KBM-7 (cell line): ENCODE results near the gene AHR.
A peak's percentile ranks its signal among the peaks of the same experiment; 100 is the strongest.
"Not testable (repeated sequence)": the region's sequence is repeated elsewhere in the genome, so short reads cannot be mapped to it uniquely, and the experiment has no call there.

ENCODE experiments used
- DNase-seq: peaks from one replicate; pipeline ENCODE4 v3.0.0-alpha.2; 2015
- in situ Hi-C: fragments of 300-500 bp; cut with MboI; formaldehyde crosslinking; loops from 2 replicates; pipeline ENCODE4 v1.14.3; 2020; ENCODE audit warnings: low sequenced_read_pairs, low pct_unique_long_range_greater_than_20kb, mixed read lengths

The AHR gene

GRCh38 chr7:17367502-17367901 is 69.0 kb downstream of the AHR start:
- no peak for DNase-seq
- in situ Hi-C loops = no loop called here

GRCh38 chr7:17368856-17369524 is 70.5 kb downstream of the AHR start:
- in situ Hi-C loops = no loop called here
- no peak for DNase-seq

DNA sequence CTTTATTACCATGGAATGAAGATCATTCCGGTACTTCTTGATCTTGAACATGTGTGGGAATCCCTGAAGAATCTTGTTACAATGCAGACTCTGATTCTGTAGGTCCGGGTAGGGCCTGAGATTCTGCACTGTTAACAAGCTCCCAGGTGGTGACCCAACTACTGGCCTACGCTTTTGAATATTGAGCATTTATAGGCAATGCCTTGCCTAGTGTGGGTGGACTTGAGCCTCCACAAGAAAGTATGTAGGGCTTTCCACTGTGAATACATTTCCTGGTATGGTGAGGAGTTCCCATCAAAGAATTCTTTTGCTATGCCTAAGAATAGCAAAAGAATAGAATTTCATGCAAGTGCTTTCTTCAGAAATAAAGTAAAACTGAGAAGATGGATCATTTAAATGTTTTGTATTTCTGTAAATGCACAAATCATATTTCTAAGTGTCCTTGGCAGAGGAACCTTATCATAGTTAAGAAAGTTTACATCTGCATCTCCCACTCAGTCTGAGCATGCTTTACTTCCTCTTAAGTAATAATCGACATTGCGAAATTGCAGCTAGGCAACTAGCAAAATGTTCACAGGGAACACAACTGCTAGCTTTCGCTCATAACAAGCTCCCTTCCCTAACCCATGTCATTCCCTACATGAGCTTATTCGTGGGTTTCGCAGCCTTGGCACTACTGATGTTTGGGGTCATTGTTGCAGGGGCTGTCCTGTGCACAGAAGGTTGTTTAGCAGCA is 71.4 kb downstream of the AHR start:
- in situ Hi-C loops = no loop called here
- peak; percentile 89 for DNase-seq

DNA sequence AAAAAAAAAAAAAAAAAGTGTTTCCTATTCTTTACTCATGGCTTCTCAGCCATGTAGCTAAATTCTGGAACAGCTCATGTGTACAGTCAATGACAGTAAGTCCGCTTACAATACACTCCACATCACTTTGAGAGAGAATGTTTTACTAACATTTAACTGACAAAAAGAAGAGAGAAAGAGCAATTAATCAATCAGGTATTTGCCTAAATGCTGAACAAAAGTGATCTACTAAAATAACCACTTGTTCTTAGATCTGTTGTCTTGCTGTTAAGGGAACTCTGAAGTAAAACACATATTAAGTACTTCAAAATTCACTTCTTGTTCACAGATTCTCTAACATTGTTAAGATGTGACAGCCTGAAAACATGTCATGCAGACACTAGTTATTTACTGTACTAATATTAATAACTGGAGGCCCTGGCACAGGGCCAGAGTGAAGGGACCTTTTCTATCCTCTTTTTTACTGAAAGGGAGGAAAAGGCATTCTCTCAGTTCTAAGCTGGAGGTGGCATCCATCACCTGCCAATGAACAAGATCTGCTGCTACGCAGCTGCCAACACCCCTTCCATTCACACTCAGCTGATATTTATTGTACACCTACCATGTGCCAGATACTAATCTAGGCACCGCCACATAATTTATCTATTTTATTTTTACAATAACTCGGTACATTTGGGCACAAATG is 72.6 kb downstream of the AHR start:
- DNase-seq = no peak

GRCh38 chr7:17371671-17372524 is 73.4 kb downstream of the AHR start:
- DNase-seq = no peak

More for the DNA sequence above, 72.6 kb downstream of the AHR start:
- in situ Hi-C loops = no loop called here

GRCh38 chr7:17374157-17374556 is 75.7 kb downstream of the AHR start:
- DNase-seq = no peak
- in situ Hi-C loops = no loop called here

More at GRCh38 chr7:17371671-17372524, 73.4 kb downstream of the AHR start:
- in situ Hi-C loops = no loop called here

- DNase-seq = no peak
- in situ Hi-C loops = no loop called here
Measured at GRCh38 chr7:17374654-17375053, 76.2 kb downstream of the AHR start.

- in situ Hi-C loops = no loop called here
- no peak for DNase-seq
Measured at GRCh38 chr7:17376595-17376994, 78.1 kb downstream of the AHR start.

DNA sequence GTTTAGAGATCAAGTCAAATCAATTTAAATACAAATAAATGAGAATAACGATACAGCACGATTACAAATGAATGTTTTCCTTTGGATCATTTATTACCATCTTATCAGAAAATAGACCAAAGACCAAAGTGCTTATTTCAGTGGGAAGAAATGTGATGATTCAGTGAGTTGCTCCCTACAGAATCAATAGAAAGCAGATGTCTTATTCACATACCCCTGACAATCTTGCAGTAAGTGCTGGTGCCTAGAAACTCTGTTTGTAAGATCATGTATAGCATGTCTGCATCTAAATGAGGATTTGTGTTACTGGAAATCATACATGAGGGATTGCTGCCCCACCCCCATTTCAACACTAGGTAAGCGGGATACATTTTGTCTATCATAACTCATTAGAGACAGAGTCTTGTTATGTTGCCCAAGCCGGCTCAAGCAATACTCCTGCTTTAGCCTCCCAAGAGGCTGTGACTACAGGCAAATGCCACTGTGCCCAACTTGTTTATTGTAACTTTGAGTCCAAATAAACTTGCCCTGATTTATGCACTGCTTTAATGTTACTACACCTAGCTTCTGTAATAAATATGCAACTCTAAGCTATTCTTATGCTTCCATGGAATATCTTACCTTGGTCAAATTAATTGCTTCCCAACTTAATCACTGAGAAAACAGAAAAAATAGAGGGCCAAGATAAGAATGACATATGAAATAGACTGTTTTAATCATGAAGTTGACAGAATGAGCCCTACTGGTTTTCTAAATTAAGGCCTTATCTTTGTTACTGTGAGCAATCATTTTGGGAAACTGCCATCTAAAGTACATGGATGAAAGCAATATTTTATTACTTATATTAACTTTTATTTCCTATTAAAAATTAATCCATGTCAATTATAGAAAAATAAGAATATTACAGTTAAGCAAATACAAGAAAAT is 82.5 kb downstream of the AHR start:
- in situ Hi-C loops = no loop called here
- DNase-seq = no peak

- DNase-seq, in situ Hi-C loops: not testable (repeated sequence)
Measured at GRCh38 chr7:17382408-17383354, 84.2 kb downstream of the AHR start.

DNA sequence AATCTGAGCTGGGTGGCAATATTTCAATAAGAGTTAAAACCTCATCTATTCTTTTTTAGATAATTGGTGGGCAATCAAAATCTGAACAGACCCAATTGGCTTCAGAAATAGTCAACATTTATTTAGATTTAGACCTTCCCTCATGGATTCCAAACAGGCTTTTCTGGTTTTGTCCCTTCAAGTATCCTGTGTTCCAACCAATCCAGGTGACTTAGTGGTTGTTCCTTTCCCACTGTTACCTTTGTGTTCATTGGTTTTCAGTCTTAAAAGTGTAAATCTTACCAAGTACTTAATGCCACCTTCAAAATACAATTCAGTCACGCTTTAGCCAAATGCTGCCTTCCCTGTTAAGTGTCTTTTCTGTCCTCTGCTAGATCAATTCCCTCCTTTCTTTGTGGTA is 85.9 kb downstream of the AHR start:
- DNase-seq = no peak

GRCh38 chr7:17385612-17386011 is 87.2 kb downstream of the AHR start:
- in situ Hi-C loops = no loop called here
- no peak for DNase-seq

More for the DNA sequence above, 85.9 kb downstream of the AHR start:
- in situ Hi-C loops = no loop called here

DNA sequence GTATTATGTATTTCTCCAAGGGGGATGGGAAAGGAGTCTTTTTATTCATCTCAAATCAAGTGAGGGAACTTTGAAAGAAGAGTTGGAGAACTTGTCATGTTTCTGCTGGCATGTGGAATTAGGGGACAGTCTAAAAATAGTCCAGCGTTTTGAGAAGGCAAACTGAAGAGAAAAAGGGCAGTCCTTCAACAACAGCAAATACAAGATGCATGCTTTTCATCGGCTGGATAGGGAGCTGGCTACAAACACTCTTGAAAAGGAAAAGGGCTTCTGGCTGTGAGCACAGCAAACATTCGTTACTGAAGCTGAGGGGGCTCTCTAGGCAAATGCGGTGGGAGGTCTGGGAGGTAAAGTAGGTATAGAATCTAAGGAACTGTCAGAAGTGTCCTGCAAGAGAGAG is 91.9 kb downstream of the AHR start:
- in situ Hi-C loops = no loop called here
- DNase-seq = no peak

- DNase-seq = no peak
- in situ Hi-C loops = no loop called here
Measured at GRCh38 chr7:17391366-17391765, 92.9 kb downstream of the AHR start.

DNA sequence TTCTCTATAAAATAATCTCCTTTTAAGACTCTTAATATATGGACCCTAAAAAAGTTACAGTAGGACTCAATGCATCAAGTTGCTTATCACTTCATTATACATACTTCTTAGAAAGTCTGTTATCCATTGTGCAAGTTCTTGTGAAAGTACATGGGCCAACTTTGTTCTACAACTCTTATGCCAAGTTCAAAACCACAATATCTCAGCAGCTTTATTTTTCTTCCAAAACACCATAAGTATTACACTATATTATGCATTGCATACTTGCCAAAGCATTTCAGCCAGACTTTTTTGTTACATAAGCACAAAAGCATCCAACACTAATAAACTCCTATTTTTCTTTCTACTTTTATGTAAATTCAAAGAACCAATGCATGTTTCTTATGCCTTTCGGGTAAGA is 94.4 kb downstream of the AHR start:
- in situ Hi-C loops = no loop called here

GRCh38 chr7:17394563-17394962 is 96.1 kb downstream of the AHR start:
- in situ Hi-C loops, DNase-seq: not testable (repeated sequence)

More for the DNA sequence above, 94.4 kb downstream of the AHR start:
- no peak for DNase-seq
